HG02884 (cell line): ENCODE results near the gene TNNC1.

Experiments
- ATAC-seq: cut with Tn5 transposase; IDR thresholded peaks from one replicate; pipeline ENCODE4 v1.9.1; 2021; ENCODE audit warnings: mild to moderate bottlenecking, moderate library complexity; ENCODE audit not compliant: unreplicated experiment

TNNC1 gene

DNA sequence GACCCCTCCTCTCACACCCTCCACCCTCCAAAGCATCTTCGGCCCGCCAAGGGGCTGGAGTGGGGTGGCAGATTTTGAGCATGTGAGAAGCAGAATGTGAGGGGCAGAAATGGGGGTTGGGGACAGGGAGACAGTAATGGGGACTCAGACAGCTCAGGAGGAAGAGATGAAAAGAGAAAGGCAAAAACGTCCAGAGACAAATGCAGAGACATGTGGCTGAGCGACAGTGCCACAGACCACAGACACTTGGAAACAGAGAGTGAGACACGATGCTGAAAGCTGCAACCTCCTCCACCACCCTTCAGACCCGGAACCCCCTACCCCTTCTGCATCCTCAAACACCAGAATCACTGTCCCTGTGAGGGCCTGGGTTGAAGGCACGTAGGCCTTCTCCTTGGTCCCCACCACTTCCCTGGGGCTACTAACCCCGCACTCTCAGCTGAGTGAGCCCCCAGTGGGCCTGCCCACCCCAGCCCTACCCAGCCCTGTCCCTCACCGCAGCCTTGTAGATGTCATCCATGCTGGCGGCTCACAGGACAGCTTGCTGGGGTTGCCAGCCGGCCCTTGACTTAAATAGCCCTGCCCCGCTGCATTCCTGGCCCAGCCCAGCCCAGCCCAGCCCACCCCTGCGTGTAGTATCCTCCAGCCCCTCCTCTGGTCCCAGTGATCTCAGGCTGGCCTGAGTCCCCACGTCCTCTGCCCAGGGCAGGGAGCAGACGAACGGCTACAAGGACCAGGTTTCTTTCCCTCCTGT, at the start of gene TNNC1:
Gene TNNC1, minus strand, starts transcription at position 546 of the 754 bp plus-strand sequence. Its CDS starts 26 bp downstream, at position 520.
- no peak for ATAC-seq

DNA sequence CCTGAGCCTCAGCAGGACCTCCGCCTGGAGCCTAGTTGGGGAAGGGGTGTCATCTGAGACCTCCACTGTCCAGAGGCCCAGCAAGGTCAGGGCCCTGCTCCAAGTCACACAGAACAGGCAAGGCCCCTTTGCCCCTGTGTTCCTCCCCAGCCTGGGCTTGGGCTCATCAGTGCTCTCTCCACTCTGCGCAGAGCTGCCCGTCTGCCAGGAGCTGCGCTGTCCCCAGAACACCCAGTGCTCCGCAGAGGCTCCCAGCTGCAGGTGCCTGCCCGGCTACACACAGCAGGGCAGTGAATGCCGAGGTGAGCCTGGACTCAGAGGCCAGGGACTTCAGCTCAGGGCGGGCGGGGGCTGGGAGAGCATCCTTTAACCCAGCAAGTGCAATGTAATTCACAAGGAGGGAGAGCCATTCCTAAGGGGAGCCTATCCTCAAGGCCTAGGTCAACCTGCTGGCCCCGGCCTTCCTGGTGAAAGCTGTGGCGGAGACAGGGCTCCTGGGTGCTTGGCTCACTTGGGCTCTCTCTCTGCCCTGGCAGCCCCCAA, 49.0 kb upstream of the TNNC1 start:
- ATAC-seq = no peak

DNA sequence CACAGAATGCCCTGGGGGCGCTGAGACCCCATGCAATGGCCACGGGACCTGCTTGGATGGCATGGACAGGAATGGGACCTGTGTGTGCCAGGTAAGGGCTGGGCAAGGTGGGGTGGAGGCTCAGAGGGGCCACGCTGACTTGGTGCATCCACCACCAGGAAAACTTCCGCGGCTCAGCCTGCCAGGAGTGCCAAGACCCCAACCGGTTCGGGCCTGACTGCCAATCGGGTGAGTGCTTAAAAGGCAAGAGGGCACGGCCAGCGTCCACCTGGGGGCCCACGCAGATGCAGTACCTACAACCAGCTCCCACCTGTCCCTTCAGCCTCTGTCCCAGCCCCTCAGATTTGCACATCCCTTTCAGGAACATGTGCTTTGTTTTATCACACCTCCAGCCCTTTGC, 48.2 kb upstream of the TNNC1 start:
- ATAC-seq = no peak

- no peak for ATAC-seq
Observed at GRCh38 chr3:52501046-52501445, 47.2 kb upstream of the TNNC1 start.

GRCh38 chr3:52498137-52499054, 44.6 kb upstream of the TNNC1 start:
- ATAC-seq = no peak

- ATAC-seq = no peak
Observed at GRCh38 chr3:52495777-52496602, 42.1 kb upstream of the TNNC1 start.

GRCh38 chr3:52494886-52495495, 41.1 kb upstream of the TNNC1 start, which contains the start of gene STAB1:
STAB1 (plus strand) TSS chr3:52495338; CDS start chr3:52495414, 76 bp downstream.
- no peak for ATAC-seq

DNA sequence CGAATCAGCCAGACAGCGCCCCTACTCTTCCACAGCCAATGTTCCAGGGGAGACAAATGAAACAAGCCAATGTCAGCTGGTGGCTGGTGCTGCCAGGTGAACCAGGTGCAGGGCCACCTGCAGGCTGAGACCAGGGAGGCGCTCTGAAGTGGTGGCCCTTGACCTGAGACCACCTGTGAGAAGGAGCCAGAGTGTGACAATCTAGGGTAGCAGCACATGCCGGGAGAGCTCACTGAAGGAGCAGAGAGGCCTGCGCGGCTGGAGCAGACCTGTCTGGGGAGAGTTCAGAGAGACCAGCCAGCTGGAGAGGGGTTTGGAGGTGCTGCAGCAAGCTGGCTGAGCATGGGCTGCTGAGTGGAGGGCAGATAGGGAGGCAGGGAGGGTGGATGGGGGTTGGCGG, 40.6 kb upstream of the TNNC1 start:
- no peak for ATAC-seq

DNA sequence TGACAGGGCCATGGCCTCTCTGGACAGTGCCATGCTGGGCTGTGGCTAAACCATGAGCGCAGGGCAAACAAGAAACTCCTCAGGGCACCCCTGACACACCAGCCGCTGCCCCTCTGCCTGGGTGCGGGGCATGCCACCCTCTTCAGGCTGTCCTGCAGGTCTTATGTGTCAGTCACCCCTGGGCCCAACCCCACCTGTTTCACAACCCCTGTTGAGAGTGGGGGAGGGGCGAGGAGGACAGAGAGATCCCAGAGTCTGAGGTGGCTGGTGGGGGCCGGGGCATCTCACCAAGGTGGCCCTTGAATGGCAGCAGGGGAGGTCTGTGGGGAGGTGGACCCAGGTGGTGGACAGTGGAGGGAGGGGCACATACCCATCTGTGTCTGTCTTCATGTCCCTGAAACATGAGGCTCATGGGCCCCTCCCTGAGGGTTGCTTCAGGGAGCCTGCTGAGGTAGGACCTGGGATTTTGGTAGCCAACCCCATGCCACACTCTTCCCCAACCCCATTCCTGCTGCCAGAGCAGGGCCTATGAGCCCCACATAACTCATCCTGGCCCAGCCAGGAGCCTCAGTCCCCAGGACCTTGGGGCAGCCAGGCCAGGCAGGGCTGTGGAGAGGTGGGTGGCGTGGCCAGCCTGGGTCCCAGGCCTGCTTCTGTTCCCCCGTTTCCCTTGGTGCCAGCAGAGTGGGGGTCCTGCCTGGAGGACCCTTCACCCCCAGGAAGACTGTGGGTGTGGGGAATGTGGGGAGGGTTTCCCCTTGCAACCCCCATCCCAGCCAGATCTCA, 39.6 kb upstream of the TNNC1 start:
- no peak for ATAC-seq

DNA sequence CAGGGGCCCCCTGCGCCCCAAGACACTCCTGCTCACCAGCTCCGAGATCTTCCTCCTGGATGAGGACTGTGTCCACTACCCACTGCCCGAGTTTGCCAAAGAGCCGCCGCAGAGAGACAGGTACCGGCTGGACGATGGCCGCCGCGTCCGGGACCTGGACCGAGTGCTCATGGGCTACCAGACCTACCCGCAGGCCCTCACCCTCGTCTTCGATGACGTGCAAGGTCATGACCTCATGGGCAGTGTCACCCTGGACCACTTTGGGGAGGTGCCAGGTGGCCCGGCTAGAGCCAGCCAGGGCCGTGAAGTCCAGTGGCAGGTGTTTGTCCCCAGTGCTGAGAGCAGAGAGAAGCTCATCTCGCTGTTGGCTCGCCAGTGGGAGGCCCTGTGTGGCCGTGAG, 38.2 kb upstream of the TNNC1 start:
- no peak for ATAC-seq

- ATAC-seq = no peak
Observed at GRCh38 chr3:52490939-52491526, 37.2 kb upstream of the TNNC1 start.

- ATAC-seq = no peak
Observed at GRCh38 chr3:52490035-52490938, 36.4 kb upstream of the TNNC1 start.

GRCh38 chr3:52489453-52489852, 35.6 kb upstream of the TNNC1 start:
- ATAC-seq = no peak

- no peak for ATAC-seq
Observed at GRCh38 chr3:52488746-52489145, 34.9 kb upstream of the TNNC1 start.

DNA sequence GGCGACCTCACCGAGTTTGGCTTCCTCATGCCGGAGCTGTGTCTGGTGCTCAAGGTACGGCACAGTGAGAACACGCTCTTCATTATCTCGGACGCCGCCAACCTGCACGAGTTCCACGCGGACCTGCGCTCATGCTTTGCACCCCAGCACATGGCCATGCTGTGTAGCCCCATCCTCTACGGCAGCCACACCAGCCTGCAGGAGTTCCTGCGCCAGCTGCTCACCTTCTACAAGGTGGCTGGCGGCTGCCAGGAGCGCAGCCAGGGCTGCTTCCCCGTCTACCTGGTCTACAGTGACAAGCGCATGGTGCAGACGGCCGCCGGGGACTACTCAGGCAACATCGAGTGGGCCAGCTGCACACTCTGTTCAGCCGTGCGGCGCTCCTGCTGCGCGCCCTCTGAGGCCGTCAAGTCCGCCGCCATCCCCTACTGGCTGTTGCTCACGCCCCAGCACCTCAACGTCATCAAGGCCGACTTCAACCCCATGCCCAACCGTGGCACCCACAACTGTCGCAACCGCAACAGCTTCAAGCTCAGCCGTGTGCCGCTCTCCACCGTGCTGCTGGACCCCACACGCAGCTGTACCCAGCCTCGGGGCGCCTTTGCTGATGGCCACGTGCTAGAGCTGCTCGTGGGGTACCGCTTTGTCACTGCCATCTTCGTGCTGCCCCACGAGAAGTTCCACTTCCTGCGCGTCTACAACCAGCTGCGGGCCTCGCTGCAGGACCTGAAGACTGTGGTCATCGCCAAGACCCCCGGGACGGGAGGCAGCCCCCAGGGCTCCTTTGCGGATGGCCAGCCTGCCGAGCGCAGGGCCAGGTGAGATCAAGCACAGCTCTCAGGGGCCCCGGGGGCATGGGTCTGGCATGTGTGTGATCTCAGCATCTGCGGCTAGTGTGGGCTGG, 34.2 kb upstream of the TNNC1 start:
- no peak for ATAC-seq

DNA sequence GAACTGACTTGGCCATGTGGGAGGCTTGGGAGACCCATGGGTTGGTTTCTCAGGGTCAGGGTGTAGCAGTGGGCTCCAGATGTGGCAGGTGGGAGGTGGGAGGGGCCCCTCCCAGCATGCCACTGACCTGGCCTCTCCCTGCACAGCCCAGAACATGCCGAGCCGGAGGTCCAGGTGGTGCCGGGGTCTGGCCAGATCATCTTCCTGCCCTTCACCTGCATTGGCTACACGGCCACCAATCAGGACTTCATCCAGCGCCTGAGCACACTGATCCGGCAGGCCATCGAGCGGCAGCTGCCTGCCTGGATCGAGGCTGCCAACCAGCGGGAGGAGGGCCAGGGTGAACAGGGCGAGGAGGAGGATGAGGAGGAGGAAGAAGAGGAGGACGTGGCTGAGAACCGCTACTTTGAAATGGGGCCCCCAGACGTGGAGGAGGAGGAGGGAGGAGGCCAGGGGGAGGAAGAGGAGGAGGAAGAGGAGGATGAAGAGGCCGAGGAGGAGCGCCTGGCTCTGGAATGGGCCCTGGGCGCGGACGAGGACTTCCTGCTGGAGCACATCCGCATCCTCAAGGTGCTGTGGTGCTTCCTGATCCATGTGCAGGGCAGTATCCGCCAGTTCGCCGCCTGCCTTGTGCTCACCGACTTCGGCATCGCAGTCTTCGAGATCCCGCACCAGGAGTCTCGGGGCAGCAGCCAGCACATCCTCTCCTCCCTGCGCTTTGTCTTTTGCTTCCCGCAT, 33.4 kb upstream of the TNNC1 start:
- ATAC-seq = no peak
